GM12891 (cell line): Measurements from ENCODE around the gene POFUT2.

Experiments
- DNase-seq: peaks from one replicate; pipeline ENCODE4 v3.0.0; 2011; ENCODE audit warnings: low spot score; ENCODE audit not compliant: insufficient read length
- FAIRE-seq: peaks from 2 replicates; lab custom pipeline; 2011; peaks lifted over from hg19 to GRCh38; lab: Jason Lieb, UNC
- PAX5 ChIP-seq: IDR thresholded peaks from 2 replicates; pipeline ENCODE4 v1.6.1; 2011; ENCODE audit warnings: low read length, moderate library complexity, mild to moderate bottlenecking; ENCODE audit not compliant: insufficient read depth, severe bottlenecking
- POLR2A ChIP-seq: IDR thresholded peaks from 2 replicates; pipeline ENCODE4 v1.6.1; 2011; ENCODE audit warnings: low read depth, low read length, control low read depth
- POLR2AphosphoS5 ChIP-seq: IDR thresholded peaks from 2 replicates; pipeline ENCODE4 v1.6.1; 2011; ENCODE audit warnings: low read depth, low read length, control low read depth
- POU2F2 ChIP-seq: IDR thresholded peaks from 2 replicates; pipeline ENCODE4 v1.6.1; 2011; ENCODE audit warnings: low read depth, mild to moderate bottlenecking, control low read depth, low read length, moderate library complexity
- SPI1 ChIP-seq: IDR thresholded peaks from 2 replicates; pipeline ENCODE4 v1.6.1; 2011; ENCODE audit warnings: low read depth, low read length, control low read depth
- TAF1 ChIP-seq: IDR thresholded peaks from 2 replicates; pipeline ENCODE4 v1.6.1; 2011; ENCODE audit warnings: low read depth, low read length, control low read depth

POFUT2 gene

GRCh38 chr21:45297329-45297728 lies 9.6 kb upstream of the POFUT2 start:
- no peak for FAIRE-seq
- TF ChIP-seq POLR2A (no peak), POU2F2 (no peak)
- no peak for DNase-seq

GRCh38 chr21:45296638-45297037 lies 8.9 kb upstream of the POFUT2 start:
- FAIRE-seq (no peak), DNase-seq (no peak)
- TF ChIP-seq POLR2AphosphoS5 (no peak), SPI1 (no peak), POU2F2 (no peak), PAX5 (no peak), POLR2A (no peak), TAF1 (no peak)

- TF ChIP-seq TAF1 (no peak), POU2F2 (no peak), POLR2AphosphoS5 (no peak), POLR2A (no peak), PAX5 (no peak), SPI1 (no peak)
- no peak for FAIRE-seq
- no peak for DNase-seq
Measured at GRCh38 chr21:45295576-45296365, 8.1 kb upstream of the POFUT2 start.

- no peak for DNase-seq
- no peak for FAIRE-seq
- TF ChIP-seq POU2F2, result no peak
- TF ChIP-seq SPI1, result no peak
- no peak for TF ChIP-seq TAF1
- TF ChIP-seq PAX5, result no peak
- TF ChIP-seq POLR2AphosphoS5, result no peak
- TF ChIP-seq POLR2A, result no peak
Measured at GRCh38 chr21:45294509-45295291, 7.0 kb upstream of the POFUT2 start.

GRCh38 chr21:45293726-45294401 lies 6.2 kb upstream of the POFUT2 start:
- FAIRE-seq, result no peak
- TF ChIP-seq TAF1 (no peak), POU2F2 (no peak), SPI1 (no peak), POLR2AphosphoS5 (no peak), PAX5 (no peak), POLR2A (no peak)
- DNase-seq, result no peak

GRCh38 chr21:45293220-45293725 lies 5.6 kb upstream of the POFUT2 start:
- FAIRE-seq (no peak), DNase-seq (no peak)
- TF ChIP-seq POLR2AphosphoS5 (no peak), PAX5 (no peak), POU2F2 (no peak), TAF1 (no peak), SPI1 (no peak)

- FAIRE-seq (no peak), DNase-seq (peak; percentile 85)
- TF ChIP-seq SPI1 (peak; percentile 64), PAX5 (no peak), TAF1 (no peak)
Measured at GRCh38 chr21:45292399-45293219, 4.9 kb upstream of the POFUT2 start.

- FAIRE-seq, result no peak
- DNase-seq, result no peak
- TF ChIP-seq PAX5 (no peak), SPI1 (no peak), POU2F2 (no peak), POLR2A (no peak), POLR2AphosphoS5 (no peak), TAF1 (no peak)
Measured at GRCh38 chr21:45291613-45292398, 4.1 kb upstream of the POFUT2 start.
